Endodermal cell (in vitro differentiated cells): ENCODE results near the gene HPSE2. TPM values are rescaled to one million over a fixed set of nuclear protein-coding genes. Genes with fewer than 3 reads are reported as not detected.

Source experiments
- DNase-seq: peaks from one replicate; pipeline ENCODE4 v3.0.0-alpha.2; 2017
- H3K27ac ChIP-seq: 2 replicates; pipeline ENCODE4 v1.5.1; 2013; ENCODE audit warnings: mild to moderate bottlenecking, low read depth, low read length, moderate library complexity
- H3K27me3 ChIP-seq: 2 replicates; pipeline ENCODE4 v1.6.1; 2013; ENCODE audit warnings: mild to moderate bottlenecking, low read length, moderate library complexity; ENCODE audit not compliant: insufficient read depth, control insufficient read depth, poor library complexity, severe bottlenecking
- H3K36me3 ChIP-seq: 2 replicates; pipeline ENCODE4 v1.7.0; 2013; ENCODE audit warnings: mild to moderate bottlenecking, low read length, moderate library complexity; ENCODE audit not compliant: control insufficient read depth, insufficient read depth
- H3K4me1 ChIP-seq: one replicate; pipeline ENCODE4 v1.7.0; 2013; ENCODE audit warnings: low read length; ENCODE audit not compliant: control insufficient read depth, insufficient read depth
- H3K4me3 ChIP-seq: 2 replicates; pipeline ENCODE4 v1.5.1; 2013; ENCODE audit warnings: mild to moderate bottlenecking, low read length, moderate library complexity
- H3K9ac ChIP-seq: 2 replicates; pipeline ENCODE4 v1.6.1; 2013; ENCODE audit warnings: mild to moderate bottlenecking, low read length, moderate library complexity; ENCODE audit not compliant: poor library complexity, severe bottlenecking; ENCODE audit errors: extremely low read depth
- H3K9me3 ChIP-seq: 2 replicates; pipeline ENCODE4 v1.6.1; 2013; ENCODE audit warnings: mild to moderate bottlenecking, low read length, moderate library complexity; ENCODE audit not compliant: control insufficient read depth
- H3K27ac Mint-ChIP-seq: 2 replicates; pipeline ENCODE4 v1.8.0; 2020; ENCODE audit warnings: mixed read lengths
- H3K27me3 Mint-ChIP-seq: 2 replicates; pipeline ENCODE4 v1.8.0; 2021; ENCODE audit warnings: mild to moderate bottlenecking, mixed read lengths; ENCODE audit not compliant: insufficient read depth
- H3K36me3 Mint-ChIP-seq: 2 replicates; pipeline ENCODE4 v1.8.0; 2020; ENCODE audit warnings: low read depth, mixed read lengths
- H3K4me1 Mint-ChIP-seq: 2 replicates; pipeline ENCODE4 v1.8.0; 2020; ENCODE audit warnings: mixed read lengths
- H3K4me3 Mint-ChIP-seq: 2 replicates; pipeline ENCODE4 v1.8.0; 2020; ENCODE audit warnings: mild to moderate bottlenecking, moderate library complexity, mixed read lengths
- H3K9me3 Mint-ChIP-seq: 2 replicates; pipeline ENCODE4 v1.8.0; 2020; ENCODE audit warnings: mild to moderate bottlenecking, mixed read lengths
- CTCF ChIP-seq: fragments of 200-600 bp; sonication (generic); conservative IDR thresholded peaks from 2 replicates; pipeline ENCODE4 v1.5.0; 2021; ENCODE audit warnings: antibody characterized with exemption, mild to moderate bottlenecking
- WGBS, 2 experiments: methylation state at CpG; one replicate each; pipeline versions ENCODE4 v1.1.5 to v1.1.7; 2013; ENCODE audit warnings: missing lambda C conversion rate in 2 of 2, mixed read lengths in 1 of 2; ENCODE audit not compliant: insufficient coverage in 1 of 2, insufficient read length in 1 of 2; 5-methylcytosine and 5-hydroxymethylcytosine counted together
- long read RNA-seq, 4 experiments: library from polyadenylated mRNA in 2 of 4; library from RNA in 1 of 4; library from capped mRNA in 1 of 4; stranded (forward) in 3 of 4; unstranded in 1 of 4; transcript quantifications; one replicate each; pipeline ENCODE4 v2.0.0, GENCODE V29; 2020 to 2021; ENCODE audit warnings: inconsistent platforms in 1 of 4
- polyA plus RNA-seq, 2 experiments: library from polyadenylated mRNA; stranded (reverse); fragments of 50-300 nt; gene quantifications; one replicate each; pipeline ENCODE4 v1.2.3, GENCODE V29; 2013
- total RNA-seq, 2 donors: library from RNA; stranded (reverse); fragmentation: NEBNext Ultra II Directional in 1 of 2; extraction: Animal tissue kit (Norgen Biotek cat#: 25700) in 1 of 2; gene quantifications; 2 replicates in 1 of 2; 3 replicates in 1 of 2; pipeline ENCODE4 v1.2.1, GENCODE V29; 2021

The HPSE2 gene
- total RNA-seq = under 1 TPM; 0.07 to 0.11 TPM
- 0.21 TPM for polyA plus RNA-seq (2013, experiment 1 of 2)
- polyA plus RNA-seq (2013, experiment 2 of 2) = not detected
- long read RNA-seq, experiment 1 = 0 reads
- long read RNA-seq, experiment 2 = 0 reads
- long read RNA-seq, experiment 3, partial matches to known transcripts = 0 of 1 reads
- long read RNA-seq, experiment 3, other reads (novel, unspliced or antisense) = 1 of 1 reads
- long read RNA-seq, experiment 4 = 0 reads

GRCh38 chr10:99235658-99236626 is at the start of gene HPSE2:
Gene HPSE2 (minus strand): TSS chr10:99235852.
- Histone ChIP-seq H3K9me3 (no peaks in the 10 kb centered on the region), H3K27me3 (peaks cover 92% of the 10 kb centered on the region), H3K36me3 (no peaks in the 10 kb centered on the region), H3K27ac (no peak within 1 kb of the TSS), H3K9ac (no peak within 1 kb of the TSS), H3K4me1 (peaks cover 5% of the 10 kb centered on the region), H3K4me3 (peak within 1 kb of the TSS; percentile 83)
- Mint-ChIP-seq H3K4me1 (peaks cover 42% of the 10 kb centered on the region), H3K9me3 (no peaks in the 10 kb centered on the region), H3K4me3 (peak within 1 kb of the TSS; percentile 62), H3K36me3 (no peaks in the 10 kb centered on the region), H3K27me3 (peaks cover 96% of the 10 kb centered on the region), H3K27ac (no peak within 1 kb of the TSS)
- 1 to 2% methylated on average over 19 to 37 of the region's 43 CpGs for WGBS, 2 experiments
- DNase-seq = peak; percentile 83
- no peak for TF ChIP-seq CTCF

GRCh38 chr10:99280472-99280871 is 44.8 kb upstream of the HPSE2 start:
- peaks cover 3% of the 10 kb centered on the region for H3K36me3 Mint-ChIP-seq
- no peak overlapping the region for H3K4me3 ChIP-seq
- H3K27ac ChIP-seq = no peak overlapping the region
- no peaks in the 10 kb centered on the region for H3K36me3 ChIP-seq
- DNase-seq = no peak
- H3K4me3 Mint-ChIP-seq = no peak overlapping the region
- peaks cover 14% of the 10 kb centered on the region for H3K9me3 Mint-ChIP-seq
- H3K27ac Mint-ChIP-seq = no peak overlapping the region
- H3K4me1 Mint-ChIP-seq = peaks cover 4% of the 10 kb centered on the region
- H3K4me1 ChIP-seq = no peaks in the 10 kb centered on the region
- no peak for TF ChIP-seq CTCF
- H3K27me3 ChIP-seq = no peaks in the 10 kb centered on the region
- WGBS, 2 experiments = 64 to 73% methylated on average over 2 of the region's 2 CpGs
- H3K9me3 ChIP-seq = peaks cover 13% of the 10 kb centered on the region
- H3K9ac ChIP-seq = no peak overlapping the region
- peaks cover 2% of the 10 kb centered on the region for H3K27me3 Mint-ChIP-seq

GRCh38 chr10:99279626-99280111 is 44.0 kb upstream of the HPSE2 start:
- Mint-ChIP-seq H3K36me3 (peaks cover 3% of the 10 kb centered on the region), H3K9me3 (peaks cover 14% of the 10 kb centered on the region), H3K27ac (no peak overlapping the region), H3K4me3 (no peak overlapping the region), H3K27me3 (peaks cover 2% of the 10 kb centered on the region), H3K4me1 (peaks cover 4% of the 10 kb centered on the region)
- no peak for TF ChIP-seq CTCF
- H3K4me1 ChIP-seq = no peaks in the 10 kb centered on the region
- no peak for DNase-seq
- no peaks in the 10 kb centered on the region for H3K36me3 ChIP-seq
- peaks cover 12% of the 10 kb centered on the region for H3K9me3 ChIP-seq
- H3K27ac ChIP-seq = no peak overlapping the region
- H3K4me3 ChIP-seq = no peak overlapping the region
- no peaks in the 10 kb centered on the region for H3K27me3 ChIP-seq
- no peak overlapping the region for H3K9ac ChIP-seq
- 50% methylated on average over 1 of the region's 1 CpG; no CpG with 5 or more reads in 1 of the 2 experiments for WGBS, 2 experiments
